A673 (cell line): ENCODE measurements around the gene CCDC92.

Experiments used
- EZH2 ChIP-seq: fragments of 200-600 bp; sonication (generic); IDR thresholded peaks from 2 replicates; pipeline ENCODE4 v1.6.1; 2017; ENCODE audit warnings: borderline replicate concordance, low read depth, mild to moderate bottlenecking, mixed read lengths, antibody characterized with exemption, low read length; ENCODE audit not compliant: poor library complexity, severe bottlenecking
- TF ChIP-seq, protein P1 (sequence below): fragments of 300-800, 200-600 bp; sonication (generic); conservative IDR thresholded peaks from 2 replicates; pipeline ENCODE4 v1.5.1; 2017; ENCODE audit warnings: low read depth, mild to moderate bottlenecking, antibody characterized with exemption, low read length, moderate library complexity, mixed read lengths

DNA sequence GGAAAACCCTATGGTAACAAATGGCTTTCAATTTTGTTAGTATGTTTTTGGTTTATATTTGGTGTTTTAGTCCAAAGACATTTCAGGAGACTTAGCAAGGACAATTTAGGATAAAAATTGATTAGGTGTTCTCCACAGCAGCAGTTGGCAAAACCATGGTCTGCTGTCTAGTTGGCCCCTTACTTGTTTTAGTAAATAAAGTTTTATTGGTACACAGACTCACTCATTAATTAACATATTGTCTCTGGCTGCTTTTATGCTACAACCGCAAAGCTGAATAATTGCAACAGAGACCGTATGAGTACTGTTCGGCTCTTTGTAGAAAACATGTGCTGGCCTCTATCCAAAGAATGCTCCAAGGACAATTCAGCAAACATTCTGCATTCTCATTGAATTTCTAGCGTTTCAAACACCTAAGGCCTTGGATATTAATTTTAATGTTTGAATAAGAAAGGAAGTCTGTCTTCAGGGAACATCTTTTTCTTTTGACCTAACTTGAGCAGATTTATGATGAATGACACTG is 77.7 kb downstream of the CCDC92 start:
- TF ChIP-seq, protein P1, sequence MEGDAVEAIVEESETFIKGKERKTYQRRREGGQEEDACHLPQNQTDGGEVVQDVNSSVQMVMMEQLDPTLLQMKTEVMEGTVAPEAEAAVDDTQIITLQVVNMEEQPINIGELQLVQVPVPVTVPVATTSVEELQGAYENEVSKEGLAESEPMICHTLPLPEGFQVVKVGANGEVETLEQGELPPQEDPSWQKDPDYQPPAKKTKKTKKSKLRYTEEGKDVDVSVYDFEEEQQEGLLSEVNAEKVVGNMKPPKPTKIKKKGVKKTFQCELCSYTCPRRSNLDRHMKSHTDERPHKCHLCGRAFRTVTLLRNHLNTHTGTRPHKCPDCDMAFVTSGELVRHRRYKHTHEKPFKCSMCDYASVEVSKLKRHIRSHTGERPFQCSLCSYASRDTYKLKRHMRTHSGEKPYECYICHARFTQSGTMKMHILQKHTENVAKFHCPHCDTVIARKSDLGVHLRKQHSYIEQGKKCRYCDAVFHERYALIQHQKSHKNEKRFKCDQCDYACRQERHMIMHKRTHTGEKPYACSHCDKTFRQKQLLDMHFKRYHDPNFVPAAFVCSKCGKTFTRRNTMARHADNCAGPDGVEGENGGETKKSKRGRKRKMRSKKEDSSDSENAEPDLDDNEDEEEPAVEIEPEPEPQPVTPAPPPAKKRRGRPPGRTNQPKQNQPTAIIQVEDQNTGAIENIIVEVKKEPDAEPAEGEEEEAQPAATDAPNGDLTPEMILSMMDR, result no peak
- no peak for TF ChIP-seq EZH2
